GM19397 (cell line): ENCODE results near the gene TRPC1.
A peak's percentile ranks its signal among the peaks of the same experiment; 100 is the strongest.

Experiments
- ATAC-seq: cut with Tn5 transposase; IDR thresholded peaks from one replicate; pipeline ENCODE4 v1.9.1; 2021; ENCODE audit warnings: mild to moderate bottlenecking, moderate library complexity; ENCODE audit not compliant: unreplicated experiment

TRPC1 gene

DNA sequence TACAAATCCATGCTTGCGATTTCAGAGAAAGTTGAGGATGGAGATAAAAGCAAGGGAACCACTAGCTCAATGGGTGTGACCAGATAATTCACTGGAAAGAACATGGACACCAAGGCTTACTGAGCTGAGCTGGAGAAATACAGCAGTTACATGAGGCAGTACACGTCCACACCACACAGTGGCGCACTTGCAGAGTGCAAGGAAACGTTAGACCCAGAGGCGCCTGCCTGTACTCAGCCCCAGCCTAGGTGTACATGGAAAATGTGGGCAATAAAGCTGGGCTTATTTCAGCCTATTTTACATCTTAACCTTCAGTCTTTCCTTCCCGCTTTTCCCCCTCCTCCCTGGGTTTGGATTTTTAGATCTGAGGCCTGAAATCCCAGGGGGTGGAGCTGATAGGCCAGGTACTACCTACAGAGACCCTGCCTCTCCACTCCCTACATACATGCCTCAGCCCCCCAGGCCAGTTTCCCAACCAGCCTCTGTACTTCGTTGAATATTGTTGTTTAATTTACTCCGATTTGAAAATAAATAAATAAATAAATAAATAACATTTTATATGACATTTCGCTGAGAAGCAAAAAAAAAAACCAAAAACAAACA is 105.0 kb downstream of the TRPC1 start:
- peak; percentile 95 for ATAC-seq

DNA sequence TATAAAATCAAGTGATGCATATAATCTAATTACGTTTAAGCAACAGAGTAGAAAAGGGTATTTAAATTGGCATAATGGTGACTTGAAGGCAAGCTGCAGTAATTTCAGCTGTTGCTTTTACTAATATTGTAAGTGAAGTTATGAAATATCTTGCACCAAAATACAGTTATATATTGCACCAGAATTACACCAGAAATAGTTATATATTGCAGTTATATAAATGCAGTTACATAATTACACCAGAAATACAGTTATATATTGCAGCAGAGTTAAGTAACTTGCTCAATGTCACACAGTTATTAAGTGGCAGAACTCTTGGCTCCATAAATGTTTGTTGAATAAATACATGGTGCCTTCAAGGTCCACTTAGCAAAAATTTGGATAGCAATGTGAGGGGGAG is 113.7 kb downstream of the TRPC1 start:
- ATAC-seq = no peak

DNA sequence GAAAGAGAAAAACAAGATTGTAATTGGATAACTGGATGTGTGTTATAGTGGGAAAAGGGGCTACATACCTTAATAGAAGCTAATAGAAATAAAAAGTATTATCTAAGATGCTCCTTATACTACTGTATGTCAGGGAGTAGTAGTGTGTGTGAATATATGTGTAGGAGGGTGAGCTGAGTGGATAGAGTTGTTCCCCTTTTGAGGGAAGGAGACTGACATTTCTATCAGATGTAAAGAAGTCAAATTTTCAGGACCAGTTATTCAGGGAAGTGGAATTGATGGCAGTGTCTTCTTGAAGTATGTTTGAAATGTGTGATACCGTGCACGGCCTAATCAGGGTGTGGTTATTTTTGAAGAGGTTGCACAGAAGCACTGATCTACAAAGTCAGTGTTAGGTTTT is 116.0 kb downstream of the TRPC1 start:
- ATAC-seq = no peak

DNA sequence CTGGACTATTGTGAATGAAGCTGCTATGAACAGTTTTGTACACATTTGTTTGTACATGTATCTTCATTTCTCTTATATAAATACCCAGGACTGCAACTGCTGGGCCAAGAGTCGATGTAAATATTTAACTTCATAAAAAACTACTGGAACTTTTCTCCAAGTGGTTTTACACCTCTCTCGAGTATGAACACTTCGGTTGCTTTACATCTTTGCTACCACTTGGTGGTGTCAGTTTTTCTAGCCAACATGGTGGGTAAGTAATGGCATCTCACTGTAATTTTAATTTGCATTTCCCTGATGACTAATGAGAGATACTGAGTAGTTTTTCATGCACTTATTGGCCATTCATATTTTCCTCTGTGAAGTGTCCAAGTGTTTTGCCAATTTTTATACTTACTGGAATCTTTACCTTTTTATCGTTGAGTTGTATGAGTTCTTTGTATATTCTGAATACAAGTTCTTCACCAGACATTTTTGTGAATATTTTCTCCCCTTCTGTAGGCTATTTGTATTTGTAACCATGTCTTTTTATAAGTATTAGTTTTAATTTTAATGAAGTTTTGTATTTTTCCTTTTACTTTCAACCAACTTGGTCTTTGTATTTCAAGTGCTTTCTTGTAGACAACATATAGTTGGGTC is 120.6 kb downstream of the TRPC1 start:
- no peak for ATAC-seq

DNA sequence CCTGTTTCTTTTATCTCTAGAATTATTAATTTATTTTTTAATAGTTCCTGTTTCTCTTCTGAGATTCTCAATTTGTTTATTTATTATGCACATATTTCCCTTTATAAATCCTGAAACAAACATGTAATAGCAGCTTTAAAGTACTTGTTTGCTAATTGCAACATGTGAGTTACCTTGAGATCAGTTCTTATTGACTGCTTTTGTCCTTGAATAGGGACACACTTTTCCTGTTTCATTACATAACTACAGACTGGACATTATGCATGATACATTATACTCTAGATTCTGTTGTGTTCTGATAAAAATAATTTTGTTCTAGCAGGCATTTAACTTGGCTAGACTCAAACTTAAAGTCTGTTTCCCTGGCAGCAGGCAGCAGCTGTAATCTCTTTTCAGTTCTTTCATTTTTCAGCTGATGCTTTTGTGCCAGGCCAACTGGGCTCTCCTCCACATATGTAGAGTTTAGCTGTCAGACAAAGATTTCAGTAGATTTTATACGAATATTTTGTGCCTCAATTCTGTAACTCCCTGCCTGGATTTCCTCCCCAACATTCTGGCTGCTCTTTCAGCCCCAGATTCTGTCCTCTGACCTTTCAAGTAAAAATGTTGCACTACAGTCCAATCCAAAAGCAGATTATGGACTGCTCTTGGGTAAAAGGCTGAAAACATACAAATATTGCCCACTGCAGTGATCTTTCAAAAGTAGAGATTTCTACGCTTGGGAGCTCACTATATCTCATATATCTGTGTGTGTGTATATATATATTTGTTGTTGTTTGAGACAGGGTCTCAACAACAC is 123.1 kb downstream of the TRPC1 start:
- ATAC-seq = no peak

DNA sequence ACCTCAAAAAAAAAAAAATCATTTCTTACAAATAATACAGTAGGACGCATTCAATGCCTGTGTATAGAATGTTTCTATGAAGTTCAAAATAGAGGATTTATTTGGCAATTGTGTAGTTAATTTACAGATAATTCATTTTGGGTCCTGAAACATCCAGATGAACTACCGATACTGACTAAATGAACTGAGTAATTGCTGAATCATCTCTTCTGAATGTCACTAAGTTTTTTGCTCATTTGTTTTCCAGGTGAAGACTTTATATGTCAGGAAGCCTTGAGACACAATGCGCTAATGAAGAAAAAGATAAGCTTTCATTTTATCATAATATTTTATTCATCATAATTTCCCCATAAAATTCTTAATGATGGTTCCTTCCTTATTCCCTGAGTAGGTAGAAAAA is 125.3 kb downstream of the TRPC1 start:
- no peak for ATAC-seq

DNA sequence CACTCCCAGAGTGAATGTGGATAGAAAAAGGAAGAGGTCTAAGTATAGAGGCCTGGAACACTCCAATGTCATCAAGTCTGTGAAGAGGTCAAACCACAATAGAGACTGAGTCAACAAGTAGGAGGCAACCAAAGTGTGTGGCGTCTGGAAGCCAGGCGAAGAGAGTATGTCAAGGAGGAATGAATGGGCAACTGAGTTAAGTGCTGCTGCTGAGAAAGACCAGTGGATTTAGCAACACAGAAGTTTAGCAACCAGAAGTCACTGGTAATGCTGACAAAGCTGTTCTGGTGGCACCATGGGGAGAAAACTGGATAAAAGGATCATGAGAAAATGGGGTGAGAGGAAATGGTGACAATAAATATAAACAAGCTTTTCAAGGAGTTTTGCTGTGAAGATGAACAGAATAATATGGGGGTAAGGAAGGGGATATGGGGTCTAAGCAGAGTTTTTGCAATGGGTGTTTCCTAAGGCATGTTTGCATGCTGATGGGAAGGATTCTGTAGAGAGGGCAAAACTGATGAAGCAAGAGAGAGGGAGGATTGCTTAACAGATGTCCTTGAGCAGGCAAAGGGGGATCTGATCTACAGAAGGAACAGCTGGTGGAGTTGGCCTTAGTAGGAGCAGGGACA is 126.7 kb downstream of the TRPC1 start:
- ATAC-seq = no peak

DNA sequence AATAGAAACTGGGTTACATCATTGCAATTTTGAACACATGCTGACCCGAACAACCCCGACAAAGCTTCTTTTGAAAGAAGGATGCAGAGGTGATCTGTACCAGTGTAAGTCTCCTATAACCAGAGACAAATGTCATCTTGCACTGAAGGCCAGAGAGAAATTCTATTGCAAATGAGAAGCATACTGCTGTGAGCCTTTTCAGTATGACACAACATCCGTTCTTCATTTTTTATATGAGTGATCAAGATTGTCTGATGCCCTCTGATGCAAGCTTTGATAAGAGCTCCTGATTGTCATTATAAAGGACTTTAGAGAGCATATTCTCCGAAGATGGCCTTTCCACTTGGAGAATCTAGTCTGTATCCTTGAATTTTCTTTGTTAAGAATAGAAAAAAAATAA is 128.2 kb downstream of the TRPC1 start:
- no peak for ATAC-seq

DNA sequence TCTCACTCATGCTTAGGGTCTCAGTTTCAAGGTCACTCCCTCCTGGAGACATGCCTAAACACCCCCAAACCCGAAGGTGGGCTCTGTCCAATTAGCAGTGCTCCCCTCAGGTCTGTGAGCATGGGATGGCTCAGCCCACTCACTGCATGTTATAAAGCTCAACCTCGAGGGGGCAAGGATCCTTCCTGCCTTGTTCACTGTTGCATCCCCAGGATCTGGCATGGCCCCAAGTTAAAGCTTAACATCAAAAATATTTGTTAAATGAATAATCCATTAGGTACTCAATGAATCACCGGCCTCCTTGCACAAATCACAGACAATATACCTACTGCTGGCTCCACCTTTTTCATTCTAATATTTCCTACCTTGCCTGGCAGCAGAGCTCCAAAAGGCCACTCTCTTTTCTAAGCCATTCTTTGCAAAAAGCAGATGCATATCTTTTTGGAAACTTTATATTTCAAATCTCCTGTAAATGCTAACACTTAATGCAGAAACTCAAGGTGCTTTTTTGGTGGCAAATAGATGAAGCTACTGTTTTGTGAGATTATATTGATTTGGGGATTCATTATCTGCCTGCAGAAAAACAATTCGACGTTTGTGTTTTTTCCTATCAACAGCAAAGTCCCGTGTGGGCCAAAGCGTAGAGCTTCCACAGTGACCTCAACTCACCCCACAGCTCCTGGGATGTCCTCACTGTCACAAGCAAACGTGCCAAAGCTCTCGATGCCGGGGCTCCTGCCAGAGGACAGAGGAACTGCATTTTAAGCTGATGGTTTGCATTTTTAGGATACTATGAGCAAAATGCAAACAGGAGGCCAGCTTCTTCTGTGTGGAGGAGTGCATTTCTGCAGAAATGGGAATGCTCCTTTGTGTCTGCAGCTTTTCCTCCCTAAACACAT is 129.7 kb downstream of the TRPC1 start:
- no peak for ATAC-seq

DNA sequence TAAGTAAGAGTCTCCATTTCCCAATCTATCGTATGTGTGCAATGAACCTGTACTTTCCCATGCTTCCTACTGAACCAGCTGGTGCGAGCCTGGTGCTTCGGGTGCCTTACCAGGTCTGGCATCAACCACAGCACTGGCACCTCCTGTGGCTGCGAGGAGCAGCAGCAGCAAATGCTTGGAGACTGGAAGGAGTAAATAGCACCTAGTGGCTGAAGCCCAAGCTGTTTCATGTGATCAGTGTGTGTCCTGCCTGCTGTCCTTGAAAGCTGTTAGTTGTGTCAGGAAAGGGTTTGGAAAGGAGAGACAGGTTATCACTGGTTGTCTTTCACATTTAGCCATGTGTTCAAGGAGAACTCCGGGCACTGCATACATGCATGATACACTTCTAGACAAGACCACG is 133.2 kb downstream of the TRPC1 start:
- ATAC-seq = no peak
